K562 (cell line): ENCODE results near the gene RYR1. TPM values are rescaled to one million over a fixed set of nuclear protein-coding genes. Genes with fewer than 3 reads are reported as not detected.

Experiments
- ARID2 ChIP-seq: fragments of 450-650 bp; IDR thresholded peaks from 2 replicates; pipeline ENCODE4 v1.6.1; 2017; ENCODE audit warnings: antibody characterized with exemption, mild to moderate bottlenecking
- C11orf30 ChIP-seq: fragments of 450-650 bp; IDR thresholded peaks from 2 replicates; pipeline ENCODE4 v1.6.1; 2016; ENCODE audit warnings: low read depth, mild to moderate bottlenecking
- CHD4 ChIP-seq: fragments of 200-600 bp; sonication (generic); IDR thresholded peaks from 3 replicates; pipeline ENCODE4 v1.6.1; 2012; ENCODE audit warnings: low read depth, mild to moderate bottlenecking, mixed read lengths, low read length, inconsistent platforms; ENCODE audit not compliant: insufficient read depth, insufficient replicate concordance, poor library complexity, severe bottlenecking
- ELF1 ChIP-seq: fragments of 200-800 bp; sonication (Bioruptor generic); IDR thresholded peaks from 2 replicates; pipeline ENCODE4 v1.6.1; 2016; ENCODE audit warnings: missing genetic modification characterization, missing compliant biosample characterization
- ETV1 ChIP-seq: fragments of 450-650 bp; conservative IDR thresholded peaks from 2 replicates; pipeline ENCODE4 v1.6.1; 2016; ENCODE audit warnings: missing genetic modification characterization, control low read depth, low read depth, missing compliant biosample characterization
- ILK ChIP-seq: fragments of 450-650 bp; IDR thresholded peaks from 2 replicates; pipeline ENCODE4 v1.6.1; 2016; ENCODE audit warnings: missing genetic modification characterization, low read depth, mild to moderate bottlenecking, missing compliant biosample characterization, moderate library complexity, borderline replicate concordance
- ZBTB26 ChIP-seq: fragments of 450-650 bp; formaldehyde crosslinking; IDR thresholded peaks from 2 replicates; pipeline ENCODE4 v1.4.0; 2022; ENCODE audit warnings: missing genetic modification characterization
- ZNF197 ChIP-seq: fragments of 200-800 bp; sonication (Bioruptor generic); IDR thresholded peaks from 2 replicates; pipeline ENCODE4 v1.6.1; 2016; ENCODE audit warnings: low read depth, missing genetic modification characterization, missing compliant biosample characterization
- ZNF280B ChIP-seq: fragments of 250-450 bp; sonication (Bioruptor Pico); IDR thresholded peaks from 2 replicates; pipeline ENCODE4 v1.5.1; 2021; ENCODE audit warnings: mild to moderate bottlenecking
- ZNF561 ChIP-seq: fragments of 450-650 bp; formaldehyde crosslinking; conservative IDR thresholded peaks from 2 replicates; pipeline ENCODE4 v1.4.0; 2020; ENCODE audit warnings: mild to moderate bottlenecking, moderate library complexity
- ZNF668 ChIP-seq: fragments of 250-450 bp; sonication (Bioruptor Pico); IDR thresholded peaks from 2 replicates; pipeline ENCODE4 v1.8.0; 2022; ENCODE audit warnings: mild to moderate bottlenecking, inconsistent platforms
- ZNF79 ChIP-seq: fragments of 250-450 bp; sonication (Bioruptor Pico); IDR thresholded peaks from 2 replicates; pipeline ENCODE4 v1.4.0; 2020; ENCODE audit warnings: low read depth, mild to moderate bottlenecking, moderate library complexity
- polyA plus RNA-seq, 8 experiments: library from polyadenylated mRNA; depleted of rRNA in 4 of 8; stranded (reverse) in 5 of 8; unstranded in 3 of 8; fragments of >200 nt; fragmentation: Nextera tagmentation in 2 of 8; fragmentation: Illumina TruSeq in 1 of 8; extraction: Ambion mirVana in 2 of 8; extraction: Trizol in 1 of 8; gene quantifications; 2 replicates each; pipeline versions ENCODE4 v1.2.1 to v1.2.3, GENCODE V29; 2011 to 2014; ENCODE audit warnings: inconsistent platforms in 1 of 8, missing spikeins in 1 of 8
- total RNA-seq, 7 experiments: library from RNA; depleted of rRNA in 6 of 7; stranded (reverse); fragments of >200 nt in 6 of 7; fragmentation: Illumina TruSeq in 2 of 7; extraction: Trizol in 2 of 7; gene quantifications; 2 replicates each; pipeline versions ENCODE4 v1.2.1 to v1.2.3, GENCODE V29; 2011 to 2021; ENCODE audit warnings: low replicate concordance in 1 of 7
- TF ChIP-seq, protein P1 (sequence below): fragments of 200-800 bp; sonication (Bioruptor generic); IDR thresholded peaks from 2 replicates; pipeline ENCODE4 v1.6.1; 2016; ENCODE audit warnings: missing genetic modification characterization, missing compliant biosample characterization
- TF ChIP-seq, protein P2 (sequence below), 2 experiments: IDR thresholded peaks in 1 of 2; conservative IDR thresholded peaks in 1 of 2; 2 replicates each; pipeline ENCODE4 v1.6.1; 2016; ENCODE audit warnings: low read depth in 2 of 2, mild to moderate bottlenecking in 1 of 2, missing compliant biosample characterization in 1 of 2, missing genetic modification characterization in 1 of 2, moderate library complexity in 1 of 2

The RYR1 gene
- total and polyA plus RNA-seq, 9 of the 15 experiments (the other 6 are each of a cell fraction or from before 2014, with no cell fraction given): 0.11 to 7.4 (median 3.7) TPM

- TF ChIP-seq, protein P1, sequence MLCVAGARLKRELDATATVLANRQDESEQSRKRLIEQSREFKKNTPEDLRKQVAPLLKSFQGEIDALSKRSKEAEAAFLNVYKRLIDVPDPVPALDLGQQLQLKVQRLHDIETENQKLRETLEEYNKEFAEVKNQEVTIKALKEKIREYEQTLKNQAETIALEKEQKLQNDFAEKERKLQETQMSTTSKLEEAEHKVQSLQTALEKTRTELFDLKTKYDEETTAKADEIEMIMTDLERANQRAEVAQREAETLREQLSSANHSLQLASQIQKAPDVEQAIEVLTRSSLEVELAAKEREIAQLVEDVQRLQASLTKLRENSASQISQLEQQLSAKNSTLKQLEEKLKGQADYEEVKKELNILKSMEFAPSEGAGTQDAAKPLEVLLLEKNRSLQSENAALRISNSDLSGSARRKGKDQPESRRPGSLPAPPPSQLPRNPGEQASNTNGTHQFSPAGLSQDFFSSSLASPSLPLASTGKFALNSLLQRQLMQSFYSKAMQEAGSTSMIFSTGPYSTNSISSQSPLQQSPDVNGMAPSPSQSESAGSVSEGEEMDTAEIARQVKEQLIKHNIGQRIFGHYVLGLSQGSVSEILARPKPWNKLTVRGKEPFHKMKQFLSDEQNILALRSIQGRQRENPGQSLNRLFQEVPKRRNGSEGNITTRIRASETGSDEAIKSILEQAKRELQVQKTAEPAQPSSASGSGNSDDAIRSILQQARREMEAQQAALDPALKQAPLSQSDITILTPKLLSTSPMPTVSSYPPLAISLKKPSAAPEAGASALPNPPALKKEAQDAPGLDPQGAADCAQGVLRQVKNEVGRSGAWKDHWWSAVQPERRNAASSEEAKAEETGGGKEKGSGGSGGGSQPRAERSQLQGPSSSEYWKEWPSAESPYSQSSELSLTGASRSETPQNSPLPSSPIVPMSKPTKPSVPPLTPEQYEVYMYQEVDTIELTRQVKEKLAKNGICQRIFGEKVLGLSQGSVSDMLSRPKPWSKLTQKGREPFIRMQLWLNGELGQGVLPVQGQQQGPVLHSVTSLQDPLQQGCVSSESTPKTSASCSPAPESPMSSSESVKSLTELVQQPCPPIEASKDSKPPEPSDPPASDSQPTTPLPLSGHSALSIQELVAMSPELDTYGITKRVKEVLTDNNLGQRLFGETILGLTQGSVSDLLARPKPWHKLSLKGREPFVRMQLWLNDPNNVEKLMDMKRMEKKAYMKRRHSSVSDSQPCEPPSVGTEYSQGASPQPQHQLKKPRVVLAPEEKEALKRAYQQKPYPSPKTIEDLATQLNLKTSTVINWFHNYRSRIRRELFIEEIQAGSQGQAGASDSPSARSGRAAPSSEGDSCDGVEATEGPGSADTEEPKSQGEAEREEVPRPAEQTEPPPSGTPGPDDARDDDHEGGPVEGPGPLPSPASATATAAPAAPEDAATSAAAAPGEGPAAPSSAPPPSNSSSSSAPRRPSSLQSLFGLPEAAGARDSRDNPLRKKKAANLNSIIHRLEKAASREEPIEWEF: no peak
- TF ChIP-seq ZNF561 (no peak), ZNF668 (no peak), ZNF79 (no peak), ELF1 (tag) (peak; percentile 85), ZNF197 (CRISPR knock-in tag) (no peak; the same call in 1 of the 2 replicates), ZNF280B (CRISPR knock-in tag) (no peak), ETV1 (peak; percentile 28; the same call in 1 of the 2 replicates), ZBTB26 (no peak), ILK (tag) (no peak), CHD4 (no peak), C11orf30 (peak; percentile 91), ARID2 (no peak)
- TF ChIP-seq, protein P2, sequence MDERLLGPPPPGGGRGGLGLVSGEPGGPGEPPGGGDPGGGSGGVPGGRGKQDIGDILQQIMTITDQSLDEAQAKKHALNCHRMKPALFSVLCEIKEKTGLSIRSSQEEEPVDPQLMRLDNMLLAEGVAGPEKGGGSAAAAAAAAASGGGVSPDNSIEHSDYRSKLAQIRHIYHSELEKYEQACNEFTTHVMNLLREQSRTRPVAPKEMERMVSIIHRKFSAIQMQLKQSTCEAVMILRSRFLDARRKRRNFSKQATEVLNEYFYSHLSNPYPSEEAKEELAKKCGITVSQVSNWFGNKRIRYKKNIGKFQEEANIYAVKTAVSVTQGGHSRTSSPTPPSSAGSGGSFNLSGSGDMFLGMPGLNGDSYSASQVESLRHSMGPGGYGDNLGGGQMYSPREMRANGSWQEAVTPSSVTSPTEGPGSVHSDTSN (CRISPR knock-in tag; IDR thresholded peaks at IDR 0.05; ENCODE audit: low read depth): no peak
- TF ChIP-seq, protein P2 (tag; conservative IDR thresholded peaks at IDR 0.05; ENCODE audit: low read depth): no peak
Observed at GRCh38 chr19:38618590-38619360, 185.3 kb downstream of the RYR1 start, which contains the start of gene EIF3K (continued).
